ENCODE results near the gene LSM2. TPM values are rescaled to one million over a fixed set of nuclear protein-coding genes. Genes with fewer than 3 reads are reported as not detected.

LSM2 gene
- total and polyA plus RNA-seq, 9 of the 15 experiments (the other 6 are each of a cell fraction or from before 2014, with no cell fraction given), result 154 to 407 (median 223) TPM

GRCh38 chr6:31749301-31750036 is 57.3 kb downstream of the LSM2 start:
- DNase-seq (ENCODE audit: extremely low read depth in 1 of 4, low spot score in 3 of 4), result no peak
- Histone ChIP-seq H3K79me2 (ENCODE audit: control insufficient read depth, insufficient read depth, low read length) (no peaks in the 10 kb centered on the region), H4K20me1 (replicated peaks; ENCODE audit: control insufficient read depth, insufficient read depth, low read length) (no peaks in the 10 kb centered on the region), H3K9ac (ENCODE audit: insufficient read depth in 1 of 2, low read depth in 2 of 2, low read length in 2 of 2) (peak overlapping the region in 1 of 2 experiments; percentile 3; a peak in 2 of 4 replicates), H3K4me2 (ENCODE audit: insufficient read depth, low read length) (no peak overlapping the region), H3K4me1 (replicated peaks in 1 of 2; ENCODE audit: control insufficient read depth in 2 of 2, insufficient read depth in 2 of 2, low read length in 2 of 2) (peaks cover 9 to 18% of the 10 kb centered on the region in 2 experiments), H3K27me3 (ENCODE audit: control insufficient read depth in 2 of 2, insufficient read depth in 2 of 2, low read length in 2 of 2) (no peaks in the 10 kb centered on the region), H3K9me3 (replicated peaks; ENCODE audit: control insufficient read depth, insufficient read depth, low read depth, low read length) (no peaks in the 10 kb centered on the region), H3K4me3 (no peak overlapping the region), H3K9me1 (ENCODE audit: control insufficient read depth, insufficient read depth, low read length) (peaks cover 4% of the 10 kb centered on the region), H3K27ac (ENCODE audit: extremely low read depth, low read depth, low read length) (peak overlapping the region; percentile 37; the same call in 1 of the 3 replicates), H3K36me3 (ENCODE audit: control insufficient read depth, insufficient read depth, low read length) (peaks cover 43% of the 10 kb centered on the region), H2AFZ (ENCODE audit: low read depth, low read length) (no peak overlapping the region)
- intact Hi-C loops (cut with micrococcal nuclease), result no loop called here
- TSS peak; percentile 12 for BruUV-seq (replicated peaks)
- ChIA-PET CTCF (ENCODE audit: low intra/inter-chr PET ratio) (no interaction called here), POLR2A (interaction anchor here (0.6 to 7.7 kb wide), 9 partner anchors 10 to 81 kb away, joined by 3 to 108 read pairs (median 4); partner anchors contain the start of genes CLIC1, DDAH2, MSH5 and VARS1)
- in situ Hi-C loops (cut with MboI), result no loop called here
- FAIRE-seq, result peak; percentile 68
- ATAC-seq, result peak; percentile 18
- WGBS (ENCODE audit: insufficient coverage, low coverage, missing lambda C conversion rate), result 63% methylated on average over 8 of the region's 8 CpGs
- TF ChIP-seq ATF7 (IDR thresholded peaks at IDR 0.05), result peak; percentile 69
- no peak for TF ChIP-seq MNT (conservative IDR thresholded peaks at IDR 0.05)
- peak; percentile 55; the same call in 1 of the 2 replicates for TF ChIP-seq ZNF609 (CRISPR knock-in tag; IDR thresholded peaks at IDR 0.05; ENCODE audit: borderline replicate concordance)
- TF ChIP-seq GABPB1 (CRISPR knock-in tag; IDR thresholded peaks at IDR 0.05), result no peak
- 0 out of 2 replicates have a peak, but pooled peaks have one; percentile 2 for TF ChIP-seq MAX (CRISPR knock-in tag; IDR thresholded peaks at IDR 0.05)
- TF ChIP-seq TOE1 (IDR thresholded peaks at IDR 0.05; ENCODE audit: borderline replicate concordance), result no peak
- peak; percentile 76; the same call in 1 of the 2 replicates for TF ChIP-seq TOE1 (CRISPR knock-in tag; IDR thresholded peaks at IDR 0.05; ENCODE audit: borderline replicate concordance, low read depth)
- no peak for TF ChIP-seq ZNF239 (CRISPR knock-in tag; IDR thresholded peaks at IDR 0.05)
- no peak for TF ChIP-seq FOXP1 (CRISPR knock-in tag; IDR thresholded peaks at IDR 0.05)
- TF ChIP-seq SRSF9 (IDR thresholded peaks at IDR 0.05; ENCODE audit: borderline replicate concordance, low read depth, low read length), result no peak
- no peak for TF ChIP-seq XRCC4 (IDR thresholded peaks at IDR 0.05; ENCODE audit: extremely low read depth, insufficient read depth, insufficient read length)
- no peak for TF ChIP-seq RNF2 (IDR thresholded peaks at IDR 0.05)
- no peak for TF ChIP-seq PHF21A (IDR thresholded peaks at IDR 0.05; ENCODE audit: borderline replicate concordance, low read depth)
- TF ChIP-seq GATAD2A (IDR thresholded peaks at IDR 0.05), result no peak
- TF ChIP-seq RBBP5 (IDR thresholded peaks at IDR 0.05; ENCODE audit: borderline replicate concordance, insufficient read depth, low read length, poor library complexity, severe bottlenecking), result no peak
- no peak for TF ChIP-seq HOXB6 (CRISPR knock-in tag; IDR thresholded peaks at IDR 0.05; ENCODE audit: borderline replicate concordance)
